Spleen (tissue), 11 donors: ENCODE measurements around the gene GMDS. TPM values are rescaled to one million over a fixed set of nuclear protein-coding genes. Genes with fewer than 3 reads are reported as not detected.

ENCODE experiments used
- DNase-seq: peaks from one replicate; pipeline ENCODE4 v3.0.0-alpha.2; 2020
- H3K27ac ChIP-seq, 8 donors: fragments of 200-600 bp; sonication (generic) in 7 of 8; 1 replicate in 4 of 8; 2 replicates in 4 of 8; pipeline versions ENCODE4 v1.5.0 to v1.8.0; 2016 to 2021; ENCODE audit warnings: inconsistent platforms in 4 of 8, mild to moderate bottlenecking in 4 of 8, moderate library complexity in 1 of 8
- H3K27me3 ChIP-seq, 7 donors: fragments of 200-600 bp; sonication (generic) in 6 of 7; replicated peaks in 1 of 7; 1 replicate in 4 of 7; 2 replicates in 3 of 7; pipeline versions ENCODE4 v1.5.0 to v1.8.0; 2016 to 2021; ENCODE audit warnings: inconsistent platforms in 3 of 7, mild to moderate bottlenecking in 1 of 7
- H3K36me3 ChIP-seq, 6 donors: fragments of 200-600 bp; sonication (generic) in 5 of 6; 1 replicate in 4 of 6; 2 replicates in 2 of 6; pipeline versions ENCODE4 v1.5.0 to v1.8.0; 2016 to 2021; ENCODE audit warnings: inconsistent platforms in 2 of 6
- H3K4me1 ChIP-seq, 6 donors: fragments of 200-600 bp; sonication (generic) in 5 of 6; 1 replicate in 3 of 6; 2 replicates in 3 of 6; pipeline versions ENCODE4 v1.5.0 to v1.8.0; 2016 to 2021; ENCODE audit warnings: inconsistent platforms in 3 of 6
- H3K4me3 ChIP-seq, 8 donors: fragments of 200-600 bp; sonication (generic) in 7 of 8; 1 replicate in 4 of 8; 2 replicates in 4 of 8; pipeline versions ENCODE4 v1.5.0 to v1.8.0; 2016 to 2021; ENCODE audit warnings: inconsistent platforms in 4 of 8, mild to moderate bottlenecking in 4 of 8, moderate library complexity in 2 of 8
- H3K9me3 ChIP-seq, 8 donors: fragments of 200-600 bp; sonication (generic) in 7 of 8; 1 replicate in 4 of 8; 2 replicates in 4 of 8; pipeline versions ENCODE4 v1.5.0 to v1.8.0; 2016 to 2021; ENCODE audit warnings: inconsistent platforms in 4 of 8
- POLR2A ChIP-seq, 3 donors: fragments of 450-650 bp; IDR thresholded peaks; one replicate each; pipeline ENCODE4 v1.5.1; 2017; ENCODE audit warnings: antibody characterized with exemption in 3 of 3, mild to moderate bottlenecking in 1 of 3
- POLR2AphosphoS5 ChIP-seq, 3 donors: sonication (generic); formaldehyde crosslinking; IDR thresholded peaks; one replicate each; pipeline ENCODE4 v1.5.1; 2017; ENCODE audit warnings: antibody characterized with exemption in 3 of 3
- WGBS, 5 donors: extraction: QIAGEN DNeasy Blood & Tissue Kit in 3 of 5; methylation state at CpG; one replicate each; pipeline versions ENCODE4 v1.1.5 to v1.1.7; 2013 to 2018; 5-methylcytosine and 5-hydroxymethylcytosine counted together
- intact Hi-C: fragments of 100-400 bp; cut with DNase I; formaldehyde crosslinking; loops from one replicate; pipeline ENCODE4 v1.15.0; 2023; ENCODE audit warnings: low total_unique reads
- polyA plus RNA-seq, 3 donors: library from polyadenylated mRNA; stranded (reverse); fragments of 200-250 nt; gene quantifications; one replicate each; pipeline ENCODE4 v1.2.1, GENCODE V29; 2013
- total RNA-seq, 7 donors: library from RNA; depleted of rRNA in 3 of 7; stranded (reverse); fragments of >200 nt in 3 of 7; fragmentation: NEBNext Ultra II Directional in 4 of 7; extraction: Animal tissue kit (Norgen Biotek cat#: 25700) in 4 of 7; gene quantifications; one replicate each; pipeline versions ENCODE4 v1.1.0 to v1.2.1, GENCODE V29; 2016 to 2021
- TF ChIP-seq, protein P1 (sequence below), 11 experiments: fragments of 200-600 bp in 7 of 11; fragments of 450-650 bp in 4 of 11; sonication (generic) in 4 of 11; IDR thresholded peaks in 8 of 11; conservative IDR thresholded peaks in 3 of 11; 1 replicate in 7 of 11; 2 replicates in 4 of 11; pipeline versions ENCODE4 v1.4.0 to v1.8.0; 2016 to 2021; ENCODE audit warnings: antibody characterized with exemption in 11 of 11, inconsistent platforms in 4 of 11, mild to moderate bottlenecking in 1 of 11
- donor health status: healthy with polysubstance abuse.
- donor health status: DM: no; HTN: no; CAD: no; lungs with moderate emphysema.
- donor health status: DM: no; HTN: no; CAD: no.
- donor health status: Bipolar disorder and iron deficiency.
- donor health status: healthy.
- donor health status: DM: no; HTN: no; CAD: no.
- donor health status: DM: yes; HTN: yes; CAD: no.

GMDS gene
- total and polyA plus RNA-seq, 10 donors: 9.1 to 30.8 (median 17.7) TPM

DNA sequence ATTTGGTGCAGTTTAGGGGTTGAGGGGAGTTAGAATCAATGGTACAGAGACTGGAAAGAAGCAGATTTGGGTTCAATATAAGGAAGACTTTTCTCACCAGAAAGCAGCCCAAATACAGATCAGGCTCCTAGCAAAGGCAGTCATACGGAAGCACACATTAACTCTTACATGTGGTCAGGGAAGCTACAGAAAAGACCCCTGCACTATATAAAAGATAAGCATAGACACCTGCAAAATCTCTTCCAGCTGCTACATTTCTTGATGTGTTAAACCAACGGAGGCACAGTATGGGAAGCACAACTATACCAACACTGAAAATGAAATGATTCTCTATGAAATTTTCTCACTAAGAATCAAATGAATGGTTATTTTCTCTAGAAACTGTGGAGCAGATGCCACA is 150.8 kb downstream of the GMDS start:
- no peaks in the 10 kb centered on the region for H3K4me1 ChIP-seq
- H3K4me3 ChIP-seq: no peak overlapping the region
- H3K36me3 ChIP-seq: no peaks in the 10 kb centered on the region
- H3K27me3 ChIP-seq: no peaks in the 10 kb centered on the region
- intact Hi-C loops: no loop called here
- H3K27ac ChIP-seq: no peak overlapping the region
- DNase-seq: no peak
- no peaks in the 10 kb centered on the region for H3K9me3 ChIP-seq
- TF ChIP-seq, protein P1, sequence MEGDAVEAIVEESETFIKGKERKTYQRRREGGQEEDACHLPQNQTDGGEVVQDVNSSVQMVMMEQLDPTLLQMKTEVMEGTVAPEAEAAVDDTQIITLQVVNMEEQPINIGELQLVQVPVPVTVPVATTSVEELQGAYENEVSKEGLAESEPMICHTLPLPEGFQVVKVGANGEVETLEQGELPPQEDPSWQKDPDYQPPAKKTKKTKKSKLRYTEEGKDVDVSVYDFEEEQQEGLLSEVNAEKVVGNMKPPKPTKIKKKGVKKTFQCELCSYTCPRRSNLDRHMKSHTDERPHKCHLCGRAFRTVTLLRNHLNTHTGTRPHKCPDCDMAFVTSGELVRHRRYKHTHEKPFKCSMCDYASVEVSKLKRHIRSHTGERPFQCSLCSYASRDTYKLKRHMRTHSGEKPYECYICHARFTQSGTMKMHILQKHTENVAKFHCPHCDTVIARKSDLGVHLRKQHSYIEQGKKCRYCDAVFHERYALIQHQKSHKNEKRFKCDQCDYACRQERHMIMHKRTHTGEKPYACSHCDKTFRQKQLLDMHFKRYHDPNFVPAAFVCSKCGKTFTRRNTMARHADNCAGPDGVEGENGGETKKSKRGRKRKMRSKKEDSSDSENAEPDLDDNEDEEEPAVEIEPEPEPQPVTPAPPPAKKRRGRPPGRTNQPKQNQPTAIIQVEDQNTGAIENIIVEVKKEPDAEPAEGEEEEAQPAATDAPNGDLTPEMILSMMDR (IDR thresholded peaks at IDR 0.05 in 8 of 11, conservative IDR thresholded peaks at IDR 0.05 in 3 of 11): no peak
- TF ChIP-seq POLR2AphosphoS5 (IDR thresholded peaks at IDR 0.05): no peak
- no peak for TF ChIP-seq POLR2A (IDR thresholded peaks at IDR 0.05)
- WGBS, 5 donors: 90 to 97% (median 92%) methylated on average over 2 of the region's 2 CpGs

DNA sequence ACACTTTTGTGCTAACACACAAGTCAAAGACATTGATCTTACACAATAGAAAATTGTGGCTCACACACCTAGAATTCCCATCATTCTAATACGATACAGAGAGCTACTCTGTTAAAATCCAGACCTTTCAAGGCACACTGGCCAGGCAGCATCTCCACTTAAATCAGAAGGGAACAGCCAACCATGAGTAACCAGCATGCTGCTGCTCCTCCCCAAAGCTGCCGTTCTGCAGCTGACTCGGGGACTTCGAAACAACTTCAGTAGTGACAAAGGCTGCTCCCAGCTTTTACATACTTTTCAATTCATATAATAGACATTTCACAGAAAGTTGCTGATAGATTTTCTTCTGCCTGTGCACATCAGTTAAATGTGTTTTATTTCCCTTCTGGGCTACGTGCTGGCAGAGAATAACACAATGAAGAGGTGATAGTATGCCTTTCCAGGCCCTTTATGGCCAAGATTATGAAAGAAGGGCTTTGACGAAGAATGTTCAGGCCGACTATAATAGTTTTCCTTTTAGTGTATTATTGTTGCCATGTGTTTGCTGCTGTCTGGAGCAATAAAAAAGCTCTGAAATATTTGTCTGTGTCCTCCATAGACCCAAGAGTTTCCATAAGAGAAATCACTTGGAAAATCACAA is 159.0 kb downstream of the GMDS start:
- intact Hi-C loops: no loop called here

DNA sequence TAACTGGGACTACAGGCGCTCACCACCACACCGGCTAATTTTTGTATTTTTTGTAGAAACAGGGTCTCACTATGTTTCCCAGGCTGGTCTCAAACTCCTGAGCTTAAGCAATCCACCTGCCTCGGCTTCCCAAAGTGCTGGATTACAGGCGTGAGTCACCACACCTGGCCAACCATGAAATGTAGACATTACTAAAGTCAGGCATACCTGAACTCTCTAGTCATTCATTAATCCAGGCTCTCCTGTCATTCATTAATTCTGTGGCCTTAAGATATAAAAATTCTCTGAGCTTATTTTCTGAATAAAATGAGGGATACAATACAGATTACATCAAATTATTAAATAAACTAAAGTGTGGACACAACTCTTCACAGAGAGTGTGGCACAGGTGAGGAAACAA is 159.7 kb downstream of the GMDS start:
- TF ChIP-seq, protein P1 (IDR thresholded peaks at IDR 0.05 in 8 of 11, conservative IDR thresholded peaks at IDR 0.05 in 3 of 11): no peak
- TF ChIP-seq POLR2AphosphoS5 (IDR thresholded peaks at IDR 0.05): no peak
- TF ChIP-seq POLR2A (IDR thresholded peaks at IDR 0.05): no peak
- 96 to 99% (median 98%) methylated on average over 4 of the region's 4 CpGs for WGBS, 5 donors
- no peaks in the 10 kb centered on the region for H3K27me3 ChIP-seq
- H3K4me3 ChIP-seq: no peak overlapping the region
- no peak overlapping the region for H3K27ac ChIP-seq
- intact Hi-C loops: no loop called here
- H3K4me1 ChIP-seq: no peaks in the 10 kb centered on the region
- H3K36me3 ChIP-seq: peaks cover 0 to 2% (median 0%) of the 10 kb centered on the region in 6 donors
- DNase-seq: no peak
- peaks cover 0 to 8% (median 3%) of the 10 kb centered on the region in 8 donors for H3K9me3 ChIP-seq

More for the DNA sequence above, 159.0 kb downstream of the GMDS start:
- 92 to 97% (median 96%) methylated on average over 7 of the region's 7 CpGs for WGBS, 5 donors
- Histone ChIP-seq H3K9me3 (peaks cover 0 to under 1% (median 0%) of the 10 kb centered on the region in 8 donors), H3K4me1 (no peaks in the 10 kb centered on the region), H3K4me3 (no peak overlapping the region), H3K27me3 (no peaks in the 10 kb centered on the region), H3K36me3 (no peaks in the 10 kb centered on the region), H3K27ac (no peak overlapping the region)
- TF ChIP-seq, protein P1 (IDR thresholded peaks at IDR 0.05 in 8 of 11, conservative IDR thresholded peaks at IDR 0.05 in 3 of 11): no peak
- TF ChIP-seq POLR2AphosphoS5 (IDR thresholded peaks at IDR 0.05) (no peak), POLR2A (IDR thresholded peaks at IDR 0.05) (no peak)
- DNase-seq: no peak

DNA sequence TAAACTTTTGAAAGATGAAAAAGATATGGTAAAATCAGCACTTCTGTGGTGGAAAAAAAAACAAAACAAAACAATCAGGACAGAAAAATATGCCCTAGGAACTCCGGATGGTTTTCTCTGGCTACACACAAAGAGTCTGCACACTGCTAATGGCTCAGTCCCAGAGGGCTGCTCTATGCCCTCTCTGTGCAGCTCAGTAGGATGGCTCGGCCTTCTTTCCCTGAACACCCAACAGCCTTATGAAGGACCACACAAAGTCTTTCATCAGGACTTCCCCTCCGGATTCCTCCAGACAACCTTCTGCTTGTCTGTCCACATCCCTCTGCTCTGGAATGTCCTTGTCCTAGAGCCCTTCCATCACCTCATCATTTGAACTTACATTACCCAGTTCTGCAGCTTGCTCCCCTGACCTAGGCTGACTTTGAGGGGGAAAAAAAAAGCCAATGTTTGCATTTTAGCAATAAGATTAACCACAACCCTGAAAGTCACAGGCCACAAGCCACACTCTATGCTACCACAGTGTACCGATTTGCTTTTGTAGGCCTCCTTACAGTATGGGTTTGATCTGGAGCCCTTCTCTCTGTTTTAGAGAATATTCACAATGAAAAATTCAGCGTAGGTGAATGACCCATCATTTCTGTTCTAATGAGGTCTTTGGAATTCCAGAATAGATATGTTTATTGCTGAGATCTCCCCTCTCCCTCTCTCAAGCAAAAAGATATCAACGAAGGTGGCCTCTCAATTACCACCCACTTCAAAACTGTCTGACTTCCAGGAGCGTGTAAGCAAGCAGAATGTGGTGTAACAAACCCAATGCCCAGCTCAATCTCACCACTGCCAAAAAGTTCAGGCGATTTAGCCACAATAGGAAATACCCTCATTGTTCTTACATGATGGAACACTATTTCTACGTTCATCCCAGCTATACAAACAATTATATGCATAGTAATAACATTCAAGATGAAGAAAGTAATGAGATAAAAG is 164.0 kb downstream of the GMDS start:
- WGBS, 5 donors: 71 to 77% (median 74%) methylated on average over 9 of the region's 9 CpGs
- TF ChIP-seq, protein P1 (IDR thresholded peaks at IDR 0.05 in 8 of 11, conservative IDR thresholded peaks at IDR 0.05 in 3 of 11): no peak
- TF ChIP-seq POLR2A (IDR thresholded peaks at IDR 0.05): no peak
- no peak for TF ChIP-seq POLR2AphosphoS5 (IDR thresholded peaks at IDR 0.05)
- intact Hi-C loops: no loop called here
- Histone ChIP-seq H3K9me3 (peaks cover 0 to 40% (median 23%) of the 10 kb centered on the region in 8 donors), H3K27ac (no peak overlapping the region), H3K4me1 (no peaks in the 10 kb centered on the region), H3K4me3 (no peak overlapping the region), H3K27me3 (no peaks in the 10 kb centered on the region), H3K36me3 (peaks cover 0 to 5% (median 0%) of the 10 kb centered on the region in 6 donors)
- DNase-seq: no peak
